IPS DF 6.9 (cell line): ENCODE measurements around the gene KIAA0232.
"Not testable (repeated sequence)": the region's sequence is repeated elsewhere in the genome, so short reads cannot be mapped to it uniquely, and the experiment has no call there.

Experiments used
- DNase-seq: peaks from one replicate; pipeline ENCODE4 v3.0.0-alpha.2; 2013; ENCODE audit warnings: low read depth, low spot score
- H3K27ac ChIP-seq: one replicate; pipeline ENCODE4 v1.5.1; 2013; ENCODE audit warnings: low read length, control low read depth
- H3K27me3 ChIP-seq: 2 replicates; pipeline ENCODE4 v1.6.1; 2013; ENCODE audit warnings: mild to moderate bottlenecking, low read length; ENCODE audit not compliant: control insufficient read depth, insufficient read depth
- H3K36me3 ChIP-seq: 2 replicates; pipeline ENCODE4 v1.6.1; 2013; ENCODE audit warnings: low read length; ENCODE audit not compliant: control insufficient read depth, insufficient read depth
- H3K4me1 ChIP-seq: 2 replicates; pipeline ENCODE4 v1.6.1; 2013; ENCODE audit warnings: low read length; ENCODE audit not compliant: control insufficient read depth, insufficient read depth
- H3K4me3 ChIP-seq: 2 replicates; pipeline ENCODE4 v1.5.1; 2013; ENCODE audit warnings: mild to moderate bottlenecking, low read length
- H3K9me3 ChIP-seq: 2 replicates; pipeline ENCODE4 v1.6.1; 2013; ENCODE audit warnings: low read length, inconsistent platforms; ENCODE audit not compliant: control insufficient read depth, insufficient read depth
- WGBS: extraction: QIAGEN DNeasy Blood & Tissue Kit; methylation state at CpG from one replicate; pipeline ENCODE4 v1.1.7; 2013; ENCODE audit warnings: mixed read lengths, missing lambda C conversion rate; ENCODE audit not compliant: insufficient read length, insufficient coverage; 5-methylcytosine and 5-hydroxymethylcytosine counted together

The KIAA0232 gene

GRCh38 chr4:6829086-6829485, 46.6 kb downstream of the KIAA0232 start:
- no peak overlapping the region for H3K27ac ChIP-seq
- DNase-seq = no peak
- H3K4me3 ChIP-seq = no peak overlapping the region
- no CpG with 5 or more reads among the region's 5 CpGs for WGBS
- no peaks in the 10 kb centered on the region for H3K4me1 ChIP-seq
- peaks cover 3% of the 10 kb centered on the region; the same call in 1 of the 2 replicates for H3K36me3 ChIP-seq
- no peaks in the 10 kb centered on the region for H3K27me3 ChIP-seq
- H3K9me3 ChIP-seq = no peaks in the 10 kb centered on the region

GRCh38 chr4:6834867-6835266, 52.3 kb downstream of the KIAA0232 start:
- Histone ChIP-seq H3K27me3 (no peaks in the 10 kb centered on the region), H3K4me1 (no peaks in the 10 kb centered on the region), H3K4me3 (no peak overlapping the region), H3K27ac (no peak overlapping the region), H3K9me3 (no peaks in the 10 kb centered on the region), H3K36me3 (no peaks in the 10 kb centered on the region)
- no CpG with 5 or more reads among the region's 3 CpGs for WGBS
- DNase-seq = no peak

- DNase-seq, H3K27ac ChIP-seq, H3K27me3 ChIP-seq, H3K36me3 ChIP-seq, H3K4me1 ChIP-seq, H3K4me3 ChIP-seq, H3K9me3 ChIP-seq: not testable (repeated sequence)
- no CpG with 5 or more reads among the region's 4 CpGs for WGBS
Observed at GRCh38 chr4:6835616-6836015, 53.1 kb downstream of the KIAA0232 start.

- not testable (repeated sequence) for DNase-seq, H3K27ac ChIP-seq, H3K36me3 ChIP-seq, H3K4me1 ChIP-seq, H3K4me3 ChIP-seq, H3K27me3 ChIP-seq, H3K9me3 ChIP-seq
- WGBS = no CpG with 5 or more reads among the region's 34 CpGs
Observed at GRCh38 chr4:6837106-6837505, 54.6 kb downstream of the KIAA0232 start.

GRCh38 chr4:6839579-6839978, 57.1 kb downstream of the KIAA0232 start:
- H3K36me3 ChIP-seq = no peaks in the 10 kb centered on the region; the same call in 1 of the 2 replicates
- H3K27me3 ChIP-seq = no peaks in the 10 kb centered on the region
- DNase-seq = no peak
- H3K4me1 ChIP-seq = no peaks in the 10 kb centered on the region
- no peak overlapping the region for H3K4me3 ChIP-seq
- no peak overlapping the region for H3K27ac ChIP-seq
- WGBS = no CpG with 5 or more reads among the region's 4 CpGs
- H3K9me3 ChIP-seq = no peaks in the 10 kb centered on the region

DNA sequence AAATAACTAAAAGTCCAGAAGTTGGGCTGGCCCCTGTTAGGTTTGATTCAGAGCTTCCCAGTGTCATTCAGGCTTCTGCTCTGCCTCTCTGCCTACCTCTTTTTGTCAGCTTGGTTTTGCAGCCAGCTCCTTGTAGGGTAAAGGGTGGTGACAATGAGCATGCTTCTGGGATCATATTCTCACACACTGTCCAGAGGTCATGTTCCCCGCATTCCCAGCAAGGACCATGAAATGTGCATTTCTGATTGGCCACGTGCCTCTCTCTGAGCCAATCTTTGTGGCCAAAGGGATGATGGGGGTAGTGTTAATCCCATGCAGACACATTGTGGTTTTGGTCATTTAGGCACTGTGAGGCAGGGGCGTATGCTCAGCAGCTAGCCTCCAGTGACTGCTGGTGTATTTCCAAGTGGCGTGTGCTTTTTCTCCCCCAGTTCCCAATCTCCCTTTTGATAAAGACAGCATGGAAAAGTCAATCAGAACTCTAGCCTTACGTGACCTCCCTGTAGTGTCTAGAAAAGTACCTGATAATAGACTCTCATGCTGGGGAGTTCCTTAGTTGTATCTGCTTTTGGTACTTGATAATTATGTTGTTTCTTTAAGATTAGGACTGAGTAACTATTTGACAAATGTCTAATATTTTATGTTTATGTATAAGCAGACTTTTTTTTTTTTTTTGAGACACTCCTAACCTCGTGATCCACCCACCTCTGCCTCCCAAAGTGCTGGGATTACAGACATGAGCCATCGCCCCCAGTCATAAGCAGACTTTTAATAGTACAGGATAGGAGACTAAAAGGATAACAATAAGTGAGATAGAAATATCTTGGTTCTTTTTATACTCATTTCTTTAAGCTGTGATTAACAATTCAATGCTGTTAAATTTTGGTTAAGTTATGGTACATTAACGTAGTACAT, 57.8 kb downstream of the KIAA0232 start:
- Histone ChIP-seq H3K4me3 (no peak overlapping the region), H3K9me3 (no peaks in the 10 kb centered on the region), H3K27me3 (no peaks in the 10 kb centered on the region), H3K36me3 (no peaks in the 10 kb centered on the region; the same call in 1 of the 2 replicates), H3K4me1 (no peaks in the 10 kb centered on the region), H3K27ac (no peak overlapping the region)
- WGBS = no CpG with 5 or more reads among the region's 8 CpGs
- no peak for DNase-seq

DNA sequence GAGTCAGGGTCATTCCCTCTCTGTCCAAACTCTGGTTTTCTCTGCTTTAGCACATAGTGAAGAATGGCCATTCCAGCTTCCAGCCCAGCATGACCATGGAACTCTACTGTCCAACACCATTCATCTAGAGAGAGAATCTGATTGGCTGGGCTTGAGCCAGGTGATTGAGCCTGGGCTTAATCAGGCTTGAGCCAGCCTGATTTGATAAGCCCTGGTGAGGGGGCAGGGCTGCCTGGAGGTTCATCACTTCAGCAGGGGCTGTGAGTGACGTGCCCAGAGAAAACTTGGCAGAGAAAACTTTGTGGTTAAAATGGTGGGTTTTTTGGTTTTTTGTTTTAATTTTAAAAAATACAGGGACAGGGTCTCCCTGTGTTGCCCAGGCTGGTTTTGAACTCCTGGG, 62.5 kb downstream of the KIAA0232 start:
- H3K27ac ChIP-seq = no peak overlapping the region
- WGBS = no CpG with 5 or more reads among the region's 1 CpG
- no peak overlapping the region for H3K4me3 ChIP-seq
- H3K27me3 ChIP-seq = no peaks in the 10 kb centered on the region
- H3K9me3 ChIP-seq = no peaks in the 10 kb centered on the region
- peaks cover 4% of the 10 kb centered on the region; the same call in 1 of the 2 replicates for H3K4me1 ChIP-seq
- H3K36me3 ChIP-seq = no peaks in the 10 kb centered on the region; the same call in 1 of the 2 replicates
- no peak for DNase-seq

- Histone ChIP-seq H3K27ac (no peak overlapping the region), H3K4me3 (no peak overlapping the region), H3K36me3 (no peaks in the 10 kb centered on the region), H3K27me3 (no peaks in the 10 kb centered on the region), H3K4me1 (peaks cover 4% of the 10 kb centered on the region; the same call in 1 of the 2 replicates), H3K9me3 (no peaks in the 10 kb centered on the region)
- 100% methylated on average over 1 of the region's 6 CpGs for WGBS
- no peak for DNase-seq
Observed at GRCh38 chr4:6845574-6845973, 63.0 kb downstream of the KIAA0232 start.

GRCh38 chr4:6847178-6847577, 64.7 kb downstream of the KIAA0232 start:
- Histone ChIP-seq H3K36me3 (no peaks in the 10 kb centered on the region), H3K27ac (no peak overlapping the region), H3K4me3 (no peak overlapping the region), H3K27me3 (no peaks in the 10 kb centered on the region), H3K4me1 (peaks cover 4% of the 10 kb centered on the region; the same call in 1 of the 2 replicates), H3K9me3 (no peaks in the 10 kb centered on the region)
- no CpG with 5 or more reads among the region's 2 CpGs for WGBS
- no peak for DNase-seq

GRCh38 chr4:6848717-6849305, 66.3 kb downstream of the KIAA0232 start:
- DNase-seq = no peak
- H3K4me3 ChIP-seq = no peak overlapping the region
- H3K27ac ChIP-seq = no peak overlapping the region
- no peaks in the 10 kb centered on the region for H3K27me3 ChIP-seq
- no CpG with 5 or more reads among the region's 3 CpGs for WGBS
- H3K9me3 ChIP-seq = no peaks in the 10 kb centered on the region
- H3K4me1 ChIP-seq = peaks cover 4% of the 10 kb centered on the region; the same call in 1 of the 2 replicates
- no peaks in the 10 kb centered on the region for H3K36me3 ChIP-seq
